Common myeloid progenitor, CD34-positive (primary cell): ENCODE results near the gene INTS11.

Source experiments
- CTCF ChIA-PET: fragments of 350-600 bp; sonication (Branson Sonifier 250); formaldehyde crosslinking; loops from one replicate; lab custom pipeline; 2021; ENCODE audit warnings: antibody characterized with exemption; lab: Charles Lee
- POLR2A ChIA-PET: fragments of 350-600 bp; sonication (Branson Sonifier 250); formaldehyde crosslinking; loops from one replicate; lab custom pipeline; 2021; ENCODE audit warnings: antibody characterized with exemption; lab: Charles Lee
- DNase-seq, 3 donors: peaks; one replicate each; pipeline versions ENCODE4 v3.0.0 to v3.0.0-alpha.2; 2013
- H3K27ac ChIP-seq, 2 experiments: 1 replicate in 1 of 2; 2 replicates in 1 of 2; pipeline ENCODE4 v1.7.0; 2013; ENCODE audit warnings: inconsistent platforms in 2 of 2, low read length in 2 of 2, mild to moderate bottlenecking in 2 of 2, low read depth in 1 of 2, moderate library complexity in 1 of 2; ENCODE audit not compliant: severe bottlenecking in 2 of 2, insufficient read depth in 1 of 2, poor library complexity in 1 of 2
- H3K27me3 ChIP-seq, 5 experiments: replicated peaks in 2 of 5; 1 replicate in 3 of 5; 2 replicates in 2 of 5; pipeline versions ENCODE4 v1.6.1 to v1.7.0; 2013; ENCODE audit warnings: low read length in 4 of 5, mild to moderate bottlenecking in 2 of 5, moderate library complexity in 2 of 5, inconsistent platforms in 1 of 5; ENCODE audit not compliant: insufficient read depth in 5 of 5, control insufficient read depth in 4 of 5
- H3K36me3 ChIP-seq, 4 experiments: 1 replicate in 2 of 4; 2 replicates in 2 of 4; pipeline versions ENCODE4 v1.6.1 to v1.7.0; 2013; ENCODE audit warnings: low read length in 3 of 4, control low read depth in 1 of 4, mild to moderate bottlenecking in 1 of 4; ENCODE audit not compliant: control insufficient read depth in 4 of 4, insufficient read depth in 4 of 4
- H3K4me1 ChIP-seq, 4 experiments: 1 replicate in 3 of 4; 2 replicates in 1 of 4; pipeline versions ENCODE4 v1.6.1 to v1.7.1; 2013; ENCODE audit warnings: low read length in 3 of 4, mild to moderate bottlenecking in 3 of 4, control low read depth in 1 of 4, inconsistent platforms in 1 of 4, moderate library complexity in 1 of 4; ENCODE audit not compliant: control insufficient read depth in 4 of 4, insufficient read depth in 4 of 4; ENCODE audit errors: control extremely low read depth in 1 of 4
- H3K4me3 ChIP-seq, 7 experiments: 1 replicate in 4 of 7; 2 replicates in 3 of 7; pipeline versions ENCODE4 v1.5.1 to v1.7.0; 2013; ENCODE audit warnings: mild to moderate bottlenecking in 7 of 7, low read length in 6 of 7, moderate library complexity in 6 of 7, inconsistent platforms in 2 of 7, low read depth in 2 of 7, control low read depth in 1 of 7; ENCODE audit not compliant: insufficient read depth in 4 of 7, control insufficient read depth in 1 of 7; ENCODE audit errors: extremely low read depth in 1 of 7
- H3K9me3 ChIP-seq, 5 experiments: 1 replicate in 4 of 5; 2 replicates in 1 of 5; pipeline versions ENCODE4 v1.6.1 to v1.7.1; 2013; ENCODE audit warnings: low read length in 4 of 5, mild to moderate bottlenecking in 2 of 5, inconsistent platforms in 1 of 5, low read depth in 1 of 5, moderate library complexity in 1 of 5; ENCODE audit not compliant: control insufficient read depth in 4 of 5, insufficient read depth in 2 of 5; ENCODE audit errors: control extremely low read depth in 1 of 5
- WGBS: methylation state at CpG from one replicate; pipeline ENCODE4 v1.1.5; 2013; ENCODE audit not compliant: insufficient coverage; 5-methylcytosine and 5-hydroxymethylcytosine counted together

The INTS11 gene

DNA sequence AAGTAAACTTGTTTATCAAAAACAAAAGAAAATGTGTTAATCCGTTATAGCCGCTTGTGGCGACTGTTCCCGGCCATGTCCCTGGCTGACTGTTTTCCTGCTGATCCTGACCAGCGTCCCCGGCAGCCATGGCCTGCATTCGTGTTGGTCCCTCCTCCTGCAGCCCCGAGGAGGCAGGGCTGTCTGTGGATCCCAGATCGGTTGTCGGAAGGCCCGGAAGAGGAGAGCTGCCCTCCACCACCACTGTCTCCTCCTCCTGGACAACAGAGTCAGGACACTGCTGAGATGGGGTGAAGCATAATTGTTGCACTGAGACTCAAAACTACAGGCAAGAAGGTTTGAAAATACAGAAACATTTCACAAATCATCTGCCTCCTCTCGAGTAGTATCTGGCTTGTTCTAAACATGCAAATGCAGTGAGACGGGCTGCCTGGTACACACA, 37.5 kb upstream of the INTS11 start:
- no peak overlapping the region for H3K27ac ChIP-seq
- POLR2A ChIA-PET: no interaction called here
- H3K27me3 ChIP-seq: peaks cover 0 to 66% (median 20%) of the 10 kb centered on the region in 5 experiments
- DNase-seq: no peak
- no peaks in the 10 kb centered on the region for H3K36me3 ChIP-seq
- no peak overlapping the region for H3K4me3 ChIP-seq
- peaks cover 0 to 10% (median 0%) of the 10 kb centered on the region in 5 experiments for H3K9me3 ChIP-seq
- WGBS: 34% methylated on average over 13 of the region's 13 CpGs
- H3K4me1 ChIP-seq: peaks cover 0 to 5% (median 2%) of the 10 kb centered on the region in 4 experiments
- CTCF ChIA-PET: no interaction called here

DNA sequence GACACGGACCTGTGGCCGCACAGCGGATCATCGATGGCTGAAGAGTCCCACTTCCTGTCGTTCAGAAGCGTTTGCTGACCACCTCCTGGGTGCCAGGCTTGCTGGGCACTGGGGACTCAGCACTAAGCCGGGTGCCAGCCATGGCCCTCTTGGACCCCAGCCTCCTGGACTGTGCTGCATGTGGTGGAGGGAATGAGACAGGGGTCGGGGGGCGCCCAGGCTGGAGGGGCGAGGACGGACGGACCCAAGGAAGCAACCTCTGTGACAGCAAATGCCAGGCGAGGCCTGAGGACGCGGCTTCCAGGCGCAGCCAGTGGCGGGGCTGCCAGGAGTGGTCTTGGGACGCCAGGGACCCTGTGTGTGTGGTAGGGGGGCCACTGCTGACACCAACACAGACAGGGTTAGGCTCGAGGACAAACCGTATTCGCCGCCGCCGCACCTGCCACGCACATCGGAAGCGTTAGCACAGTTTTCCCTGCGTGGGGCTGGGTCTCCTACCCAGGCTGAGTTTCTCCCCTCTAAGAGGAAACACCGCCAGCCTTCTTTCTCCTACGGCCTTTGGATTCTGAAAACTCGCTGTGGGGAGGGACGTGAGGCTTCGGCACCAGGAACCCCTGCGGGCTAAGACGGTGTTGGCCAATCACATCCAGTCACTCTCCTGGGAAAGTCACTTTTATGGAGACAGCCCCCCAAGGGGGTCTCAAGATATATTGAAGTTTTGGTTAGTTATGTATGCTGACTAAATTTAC, 36.9 kb upstream of the INTS11 start:
- H3K4me1 ChIP-seq: peaks cover 0 to 5% (median 2%) of the 10 kb centered on the region in 4 experiments
- H3K27ac ChIP-seq: no peak overlapping the region
- H3K9me3 ChIP-seq: peaks cover 0 to 4% (median 0%) of the 10 kb centered on the region in 5 experiments
- POLR2A ChIA-PET: no interaction called here
- H3K27me3 ChIP-seq: peaks cover 0 to 71% (median 21%) of the 10 kb centered on the region in 5 experiments
- no peak overlapping the region for H3K4me3 ChIP-seq
- no peaks in the 10 kb centered on the region for H3K36me3 ChIP-seq
- CTCF ChIA-PET: no interaction called here
- DNase-seq: no peak
- WGBS: 81% methylated on average over 29 of the region's 35 CpGs

DNA sequence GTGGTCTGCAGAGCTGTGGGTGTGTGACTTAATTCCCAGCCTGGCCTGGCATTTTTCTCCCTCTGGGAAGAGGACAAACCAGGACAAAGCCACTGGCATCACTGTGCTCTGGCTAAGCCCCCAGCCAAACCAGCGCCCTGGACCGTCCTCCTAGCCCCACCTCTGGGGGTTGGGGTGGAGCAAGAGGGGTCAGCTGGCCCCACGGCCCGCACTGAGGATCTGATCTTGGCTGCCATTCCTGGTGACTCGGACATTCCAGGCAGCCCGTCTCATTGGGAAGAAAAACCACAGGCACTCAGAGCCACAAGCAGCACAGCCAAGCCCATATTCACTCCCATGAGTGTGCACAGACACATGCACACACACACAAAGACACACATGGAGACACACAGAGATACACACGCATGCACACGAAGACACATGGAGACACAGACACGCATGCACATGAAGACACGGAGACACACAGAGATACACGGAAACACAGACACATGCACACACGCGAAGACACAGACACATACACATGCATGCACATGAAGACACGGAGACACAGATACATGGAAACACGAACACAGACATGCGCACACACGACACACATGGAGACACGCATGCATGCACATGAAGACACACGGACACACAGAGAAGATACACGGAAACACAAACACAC, 36.2 kb upstream of the INTS11 start:
- H3K9me3 ChIP-seq: peaks cover 0 to 1% (median 0%) of the 10 kb centered on the region in 5 experiments
- CTCF ChIA-PET: no interaction called here
- DNase-seq: no peak
- H3K36me3 ChIP-seq: no peaks in the 10 kb centered on the region
- no peak overlapping the region for H3K27ac ChIP-seq
- H3K27me3 ChIP-seq: peaks cover 0 to 71% (median 21%) of the 10 kb centered on the region in 5 experiments
- H3K4me3 ChIP-seq: no peak overlapping the region
- peaks cover 0 to 5% (median 2%) of the 10 kb centered on the region in 4 experiments for H3K4me1 ChIP-seq
- POLR2A ChIA-PET: no interaction called here
- WGBS: 82% methylated on average over 15 of the region's 20 CpGs

DNA sequence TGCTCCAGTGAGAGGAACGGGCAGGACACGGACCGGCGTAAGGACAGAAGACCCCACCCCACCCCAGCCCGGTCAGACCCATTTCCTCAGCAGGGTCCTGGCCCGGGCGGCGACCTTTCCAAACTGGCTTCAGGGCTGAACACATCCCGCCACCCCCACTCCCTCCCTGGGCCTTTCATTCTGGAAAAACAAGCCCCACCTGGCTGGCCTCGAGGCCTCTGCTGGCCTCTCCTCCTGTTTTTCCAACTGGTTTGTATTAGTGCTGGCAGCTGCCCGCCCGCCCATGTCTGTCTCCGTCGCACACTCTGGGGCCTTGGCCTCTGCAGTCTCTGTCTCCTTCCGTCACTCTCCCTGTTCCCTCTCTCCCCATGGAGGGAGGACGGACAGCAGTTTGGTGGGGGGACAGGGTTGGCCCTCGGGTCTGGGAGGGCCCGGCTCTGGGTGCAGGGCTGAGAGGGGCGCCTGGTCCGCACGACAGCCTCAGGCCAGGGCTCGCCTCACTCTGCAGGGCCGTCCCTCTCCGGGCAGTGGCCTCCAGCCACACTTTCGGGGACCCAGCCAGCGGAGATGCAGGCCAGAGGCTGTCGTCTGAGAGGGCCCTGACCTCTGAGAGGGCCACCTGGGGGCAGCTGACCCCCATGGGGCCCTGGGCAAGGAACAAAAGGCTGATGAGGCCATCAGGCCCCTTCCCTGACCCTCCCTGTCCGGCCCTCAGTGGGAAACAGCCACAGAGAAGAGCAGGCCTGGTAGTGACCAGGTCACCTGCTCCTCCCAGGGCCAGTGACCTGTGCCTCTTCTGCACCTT, 35.4 kb upstream of the INTS11 start:
- Histone ChIP-seq H3K4me1 (peaks cover 0 to 8% (median 2%) of the 10 kb centered on the region in 4 experiments), H3K27me3 (peaks cover 0 to 77% (median 21%) of the 10 kb centered on the region in 5 experiments), H3K36me3 (no peaks in the 10 kb centered on the region), H3K27ac (no peak overlapping the region), H3K9me3 (peaks cover 0 to 1% (median 0%) of the 10 kb centered on the region in 5 experiments), H3K4me3 (no peak overlapping the region)
- POLR2A ChIA-PET: no interaction called here
- CTCF ChIA-PET: no interaction called here
- 73% methylated on average over 19 of the region's 28 CpGs for WGBS
- no peak for DNase-seq

DNA sequence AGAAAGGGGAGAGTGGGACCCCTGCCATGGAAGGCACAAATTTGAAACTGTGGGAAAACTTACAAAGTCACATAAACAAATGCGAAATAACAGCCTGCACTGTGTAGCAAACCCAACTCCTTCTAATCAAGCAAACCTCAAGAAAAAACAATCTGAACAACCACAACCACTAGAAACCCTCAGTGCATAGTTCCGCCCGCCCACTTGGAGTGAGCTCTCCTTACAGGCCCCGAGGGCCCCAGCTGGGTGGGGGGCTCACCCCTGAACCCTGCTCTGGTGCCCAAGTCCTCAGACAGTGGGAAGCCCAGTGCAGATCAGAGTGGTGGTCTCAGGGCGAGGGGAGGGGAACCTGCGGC, 34.8 kb upstream of the INTS11 start:
- peaks cover 0 to 82% (median 21%) of the 10 kb centered on the region in 5 experiments for H3K27me3 ChIP-seq
- CTCF ChIA-PET: no interaction called here
- POLR2A ChIA-PET: no interaction called here
- no peaks in the 10 kb centered on the region for H3K36me3 ChIP-seq
- peaks cover 0 to 10% (median 7%) of the 10 kb centered on the region in 4 experiments for H3K4me1 ChIP-seq
- H3K4me3 ChIP-seq: no peak overlapping the region
- H3K27ac ChIP-seq: no peak overlapping the region
- no peak for DNase-seq
- WGBS: 70% methylated on average over 2 of the region's 6 CpGs
- H3K9me3 ChIP-seq: peaks cover 0 to 1% (median 0%) of the 10 kb centered on the region in 5 experiments

DNA sequence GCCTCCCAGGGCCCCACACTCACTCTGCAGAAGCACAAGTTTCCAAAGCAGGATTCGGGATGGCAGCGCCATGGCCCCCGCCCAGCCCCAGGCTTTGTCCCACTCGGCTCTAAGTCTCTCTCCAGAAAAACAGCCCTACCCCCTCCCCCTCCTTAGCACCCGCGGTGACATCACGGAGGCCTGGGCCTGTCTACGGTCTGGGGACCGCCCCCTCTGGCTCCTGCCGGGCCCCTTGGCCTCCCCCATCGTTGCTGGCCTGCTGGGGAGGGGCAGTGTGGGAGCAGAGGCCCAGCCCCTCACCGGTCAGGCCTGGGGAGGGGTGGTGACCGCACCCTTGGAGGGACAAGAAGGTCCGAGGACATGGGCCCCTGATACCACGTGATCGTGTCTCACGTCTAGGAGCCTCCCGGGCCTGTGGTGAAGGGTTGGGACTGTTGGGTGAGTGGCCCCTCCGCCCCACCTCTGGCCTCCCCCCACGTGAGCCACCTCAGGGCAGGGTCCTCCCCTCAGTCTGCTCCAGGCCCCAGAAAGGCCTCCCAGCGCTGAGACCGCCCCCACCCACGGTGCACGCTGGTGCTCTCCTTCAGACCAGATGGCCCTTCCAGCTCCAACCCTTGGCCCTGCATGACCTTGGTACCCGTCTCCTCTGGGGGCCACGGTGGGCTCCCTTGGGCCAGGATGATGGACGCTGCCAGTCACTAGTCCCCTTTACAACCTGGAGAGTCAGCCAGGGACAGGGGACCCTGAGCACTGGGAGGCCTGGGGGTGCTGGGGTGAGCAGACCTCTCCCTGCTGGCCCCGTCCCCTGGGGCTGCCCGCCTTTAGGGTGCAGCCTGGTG, 34.2 kb upstream of the INTS11 start, which contains the start of gene MXRA8:
MXRA8 (minus strand) TSS at position 123 of the 839 bp plus-strand sequence; CDS start at position 72, 51 bp downstream.
- peak in 1 of 3 donors; percentile 45 for DNase-seq
- CTCF ChIA-PET: interaction anchor here (1.2 kb wide), 1 partner anchor 13 kb away, joined by 3 read pairs; no protein-coding TSS in a partner anchor
- Histone ChIP-seq H3K4me1 (peaks cover 0 to 16% (median 9%) of the 10 kb centered on the region in 4 experiments), H3K27me3 (peaks cover 0 to 86% (median 21%) of the 10 kb centered on the region in 5 experiments), H3K27ac (no peak within 1 kb of the TSS), H3K36me3 (no peaks in the 10 kb centered on the region), H3K4me3 (peak within 1 kb of the TSS in 1 of 7 experiments; percentile 8), H3K9me3 (peaks cover 0 to 1% (median 0%) of the 10 kb centered on the region in 5 experiments)
- POLR2A ChIA-PET: no interaction called here
- WGBS: 36% methylated on average over 26 of the region's 29 CpGs
